NCI-H748 (cell line): ENCODE results near the gene TBL1XR1.

Experiments used
- DNase-seq: peaks from one replicate; lab custom pipeline; 2025; ENCODE audit not compliant: unreplicated experiment; lab: John Stamatoyannopoulos, UW

The TBL1XR1 gene

GRCh38 chr3:177110386-177110785 is 86.9 kb downstream of the TBL1XR1 start:
- no peak for DNase-seq

GRCh38 chr3:177109688-177110330 is 87.5 kb downstream of the TBL1XR1 start:
- no peak for DNase-seq

GRCh38 chr3:177108648-177109047 is 88.6 kb downstream of the TBL1XR1 start:
- DNase-seq = no peak

GRCh38 chr3:177107461-177108239 is 89.6 kb downstream of the TBL1XR1 start:
- DNase-seq = no peak

GRCh38 chr3:177106594-177106993 is 90.7 kb downstream of the TBL1XR1 start:
- no peak for DNase-seq

GRCh38 chr3:177106184-177106583 is 91.1 kb downstream of the TBL1XR1 start:
- peak; percentile 21 for DNase-seq

GRCh38 chr3:177105623-177106022 is 91.7 kb downstream of the TBL1XR1 start:
- no peak for DNase-seq

GRCh38 chr3:177104299-177104992 is 92.8 kb downstream of the TBL1XR1 start:
- DNase-seq = no peak

GRCh38 chr3:177102553-177102952 is 94.7 kb downstream of the TBL1XR1 start:
- DNase-seq = no peak

GRCh38 chr3:177098551-177098950 is 98.7 kb downstream of the TBL1XR1 start:
- no peak for DNase-seq

GRCh38 chr3:177096615-177097014 is 100.7 kb downstream of the TBL1XR1 start:
- no peak for DNase-seq

GRCh38 chr3:177093966-177094365 is 103.3 kb downstream of the TBL1XR1 start:
- DNase-seq = no peak

GRCh38 chr3:177089901-177090300 is 107.4 kb downstream of the TBL1XR1 start:
- no peak for DNase-seq

- no peak for DNase-seq
These were observed 108.2 kb downstream of the TBL1XR1 start for GRCh38 chr3:177089110-177089509.

GRCh38 chr3:177085794-177086193 is 111.5 kb downstream of the TBL1XR1 start:
- no peak for DNase-seq

GRCh38 chr3:177084616-177085015 is 112.7 kb downstream of the TBL1XR1 start:
- no peak for DNase-seq

GRCh38 chr3:177080122-177080521 is 117.2 kb downstream of the TBL1XR1 start:
- no peak for DNase-seq

GRCh38 chr3:177079684-177080083 is 117.6 kb downstream of the TBL1XR1 start:
- DNase-seq = no peak

GRCh38 chr3:177071496-177072156 is 125.7 kb downstream of the TBL1XR1 start:
- DNase-seq = no peak

- DNase-seq = no peak
These were observed 127.6 kb downstream of the TBL1XR1 start for GRCh38 chr3:177069514-177070329.

- DNase-seq = no peak
These were observed 128.3 kb downstream of the TBL1XR1 start for GRCh38 chr3:177068967-177069366.
